GM19193 (cell line): ENCODE measurements around the gene PTPRD.

ENCODE experiments used
- POLR2A ChIP-seq: IDR thresholded peaks from 4 replicates; pipeline ENCODE4 v1.6.1; 2011; ENCODE audit not compliant: insufficient read depth, insufficient read length; ENCODE audit errors: extremely low read depth

The PTPRD gene

DNA sequence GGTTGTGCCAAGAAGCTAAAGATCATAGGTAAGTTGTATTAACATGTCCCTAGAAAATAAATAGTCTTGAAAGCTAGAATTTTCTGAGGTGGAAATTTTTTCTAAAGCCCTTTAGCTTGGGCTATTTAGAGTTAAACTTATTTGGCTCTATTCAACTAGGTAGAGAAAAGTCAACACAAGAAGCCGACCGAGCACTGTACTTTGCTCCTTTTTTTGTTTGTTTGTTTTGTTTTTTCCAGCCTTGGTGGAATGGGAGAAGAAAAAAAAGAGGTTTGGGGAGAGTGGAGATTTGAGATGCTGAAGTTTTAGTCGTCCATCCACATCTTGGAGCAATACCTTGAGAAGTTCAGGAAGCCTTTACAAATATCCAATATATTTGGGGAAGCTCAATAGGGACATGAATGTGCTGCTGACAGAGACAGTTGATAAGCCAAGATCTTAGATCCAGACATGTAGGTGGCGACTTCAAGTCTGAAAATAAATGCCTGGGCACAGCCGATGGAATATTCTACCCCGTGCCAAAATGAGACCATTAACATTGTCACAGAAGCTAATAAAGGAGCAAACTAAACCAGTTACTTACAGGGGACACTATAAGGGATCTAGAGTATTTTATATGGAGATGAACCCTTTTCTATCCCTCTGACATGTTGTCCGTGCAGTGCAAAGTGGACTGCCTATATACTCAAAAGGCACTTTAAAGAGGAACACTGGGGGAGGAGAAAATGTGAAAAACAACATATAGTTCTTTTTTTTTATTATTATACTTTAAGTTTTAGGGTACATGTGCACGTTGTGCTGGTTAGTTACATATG is 466.1 kb downstream of the PTPRD start:
- no peak for TF ChIP-seq POLR2A

- no peak for TF ChIP-seq POLR2A
Observed at GRCh38 chr9:10144355-10144754, 468.4 kb downstream of the PTPRD start.

- TF ChIP-seq POLR2A = no peak
Observed at GRCh38 chr9:10135553-10135952, 477.2 kb downstream of the PTPRD start.

DNA sequence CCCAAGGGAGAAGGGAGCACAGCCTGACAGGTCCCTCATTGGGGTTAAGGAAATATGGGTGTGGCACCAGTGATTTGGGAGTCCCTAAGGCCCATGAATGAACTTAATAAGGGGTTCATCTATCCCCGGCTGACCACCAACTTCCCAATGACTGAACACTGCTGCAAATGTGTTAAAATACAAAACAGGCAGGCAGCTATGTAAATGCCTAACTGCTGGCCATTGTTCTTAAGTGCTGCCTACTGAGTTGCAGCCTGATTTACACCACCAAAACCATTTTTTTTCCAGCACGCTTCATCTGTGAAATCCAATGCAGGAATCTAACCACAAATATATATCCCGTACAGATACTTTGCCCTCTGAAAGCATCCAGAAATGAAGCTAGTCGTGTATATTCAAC is 478.5 kb downstream of the PTPRD start:
- no peak for TF ChIP-seq POLR2A

DNA sequence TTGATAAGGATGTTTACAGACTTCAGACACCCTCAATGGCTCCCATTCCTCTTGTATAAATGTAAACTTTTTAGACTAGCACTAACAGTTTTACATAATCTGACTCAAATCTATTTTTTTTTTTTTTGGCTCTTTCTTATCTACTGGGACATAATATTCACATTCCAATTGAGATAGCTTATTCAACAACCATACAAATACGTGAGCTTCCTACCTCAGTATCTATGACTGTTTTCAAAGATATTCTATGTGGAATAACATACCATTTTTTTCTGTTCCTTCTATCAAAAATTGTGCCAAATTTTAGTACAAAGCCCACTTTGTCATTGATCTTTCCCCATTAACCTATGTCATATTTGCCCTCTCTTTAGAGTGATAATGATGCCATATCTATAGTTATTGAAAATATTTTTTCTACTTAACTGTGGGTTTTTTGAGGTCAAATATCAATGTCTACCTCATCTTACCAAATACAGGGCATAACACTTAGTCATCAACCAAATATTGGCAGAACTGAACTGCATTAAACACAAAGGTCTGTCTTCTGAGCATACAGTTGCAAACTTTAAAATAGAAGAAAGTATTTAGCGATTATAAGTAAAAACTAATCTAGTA is 482.6 kb downstream of the PTPRD start:
- TF ChIP-seq POLR2A = no peak

DNA sequence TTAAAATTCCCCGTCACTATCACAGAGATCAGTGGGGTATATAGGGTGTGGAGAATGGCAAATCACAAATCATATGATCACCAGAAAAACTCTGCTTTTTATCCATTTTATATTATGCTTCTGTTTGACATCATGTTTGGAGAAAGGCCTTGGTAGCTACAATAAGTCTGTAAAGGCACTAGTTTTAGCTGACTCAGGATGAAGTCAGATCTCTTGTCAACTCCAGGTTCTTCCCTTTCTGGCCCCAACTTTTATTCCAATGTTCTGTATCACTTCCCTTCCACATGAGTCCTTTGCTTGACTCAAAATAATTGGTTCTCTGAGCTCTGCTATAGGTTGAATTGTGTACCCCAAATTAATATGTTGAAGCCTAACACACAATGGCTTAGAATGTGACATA is 484.9 kb downstream of the PTPRD start:
- no peak for TF ChIP-seq POLR2A

DNA sequence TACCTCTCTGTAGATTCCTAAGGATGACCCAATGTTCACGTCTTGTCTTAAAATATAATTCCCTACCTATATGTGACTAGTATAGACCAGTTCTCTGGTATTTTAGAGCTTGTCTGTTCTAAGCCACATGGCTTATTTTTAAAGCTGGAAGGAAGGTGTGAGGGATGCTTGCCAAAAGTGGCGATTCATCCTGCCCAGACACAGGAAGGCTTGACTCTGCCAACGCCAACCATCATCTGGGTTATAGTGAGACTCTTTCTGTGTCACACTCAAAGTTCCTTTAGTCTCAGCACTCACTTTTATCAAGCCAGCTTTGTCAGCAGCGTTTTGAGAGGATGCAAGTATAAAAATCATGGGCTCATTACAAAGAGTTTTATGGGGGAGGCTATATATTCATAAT is 500.0 kb downstream of the PTPRD start:
- TF ChIP-seq POLR2A = no peak

- TF ChIP-seq POLR2A = no peak
Observed at GRCh38 chr9:10112070-10112469, 500.7 kb downstream of the PTPRD start.

DNA sequence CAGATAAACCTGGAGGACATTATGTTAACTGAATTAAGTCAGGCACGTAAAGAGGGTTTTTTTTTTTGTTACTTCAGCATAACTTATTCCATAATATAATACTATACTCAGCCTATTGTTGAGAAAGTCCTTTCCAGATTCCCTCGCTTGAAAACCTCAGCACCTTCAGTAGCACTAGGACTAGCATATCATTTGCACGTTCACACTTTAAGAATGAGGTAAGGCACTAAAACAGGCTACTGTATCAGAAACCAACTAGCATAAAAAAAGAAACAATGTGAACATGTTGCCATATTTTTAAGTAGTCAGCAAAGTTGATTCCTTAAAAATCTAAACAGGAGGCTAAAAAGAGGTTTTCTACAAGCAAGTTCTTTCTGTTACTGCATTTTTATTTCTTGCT is 504.0 kb downstream of the PTPRD start:
- no peak for TF ChIP-seq POLR2A

DNA sequence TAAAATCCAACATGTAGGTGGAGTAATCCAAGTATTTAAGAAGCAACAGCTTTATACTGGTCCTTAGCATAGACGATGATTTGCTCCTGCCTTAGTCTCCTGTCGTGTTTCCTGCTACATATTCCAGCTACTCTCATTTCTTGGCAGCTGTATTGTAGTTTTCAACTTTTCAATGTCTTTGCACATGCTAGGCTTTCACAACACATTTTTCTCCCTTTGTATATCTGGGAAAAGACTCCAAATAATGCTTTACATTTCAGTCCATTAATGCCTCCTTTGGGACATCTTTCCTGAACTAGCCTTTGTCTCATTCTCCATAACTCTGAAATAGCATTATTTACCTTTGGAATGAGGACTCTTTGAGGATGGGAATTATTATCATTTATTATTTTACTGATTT is 508.0 kb downstream of the PTPRD start:
- no peak for TF ChIP-seq POLR2A

DNA sequence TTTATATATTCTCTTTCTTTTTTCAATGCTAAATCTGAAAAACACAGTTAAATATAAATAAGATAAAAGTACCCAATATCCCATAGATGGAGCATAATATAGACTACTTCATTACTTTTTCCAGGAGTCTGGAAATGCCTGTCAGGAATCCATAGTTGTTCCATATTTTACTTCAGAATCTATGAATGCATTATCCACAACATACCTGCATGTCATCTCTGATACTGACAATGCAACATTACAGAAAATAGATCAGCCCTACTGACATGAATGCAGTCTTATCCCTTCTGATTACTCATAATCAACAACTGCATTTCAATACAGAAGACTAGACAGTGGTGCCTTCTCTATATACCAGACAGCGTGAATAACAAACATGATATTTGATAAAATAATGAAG is 517.6 kb downstream of the PTPRD start:
- TF ChIP-seq POLR2A = no peak

DNA sequence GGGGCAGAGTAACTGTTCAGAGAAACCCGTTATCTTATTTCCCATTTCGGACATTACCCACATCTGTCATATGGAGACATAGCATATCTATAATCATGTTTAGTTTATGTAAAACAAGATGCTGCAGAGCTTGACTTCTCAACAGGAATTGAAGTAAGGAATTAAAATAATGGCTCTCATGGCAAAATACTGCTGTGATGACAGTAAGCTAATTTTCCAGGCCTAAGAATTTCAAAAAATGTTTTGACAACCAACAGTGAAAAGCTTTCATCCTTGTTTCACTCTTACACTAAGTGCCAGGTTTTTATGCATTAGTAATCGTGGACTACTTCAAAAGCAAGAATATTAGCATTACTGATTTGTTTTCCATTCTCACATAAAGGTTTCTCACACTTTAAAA is 518.2 kb downstream of the PTPRD start:
- no peak for TF ChIP-seq POLR2A

DNA sequence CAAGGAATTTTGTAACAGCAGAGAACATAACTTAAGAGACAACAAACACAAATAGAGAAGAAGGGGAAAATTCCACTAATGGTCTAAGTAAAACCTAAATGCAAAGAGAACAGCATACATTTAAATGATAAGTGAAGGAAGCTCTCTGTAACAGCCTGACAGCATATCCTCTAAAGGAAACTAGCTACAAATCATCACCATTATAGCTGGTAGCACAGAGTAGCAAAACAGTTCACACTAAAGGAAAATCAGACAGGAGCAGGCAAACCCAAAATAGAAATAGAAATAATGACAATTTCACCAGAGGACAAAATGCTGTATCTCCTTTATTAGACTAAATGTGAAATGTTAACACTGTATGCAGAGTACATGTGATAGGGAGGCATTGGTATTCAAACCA is 532.8 kb downstream of the PTPRD start:
- TF ChIP-seq POLR2A = no peak

DNA sequence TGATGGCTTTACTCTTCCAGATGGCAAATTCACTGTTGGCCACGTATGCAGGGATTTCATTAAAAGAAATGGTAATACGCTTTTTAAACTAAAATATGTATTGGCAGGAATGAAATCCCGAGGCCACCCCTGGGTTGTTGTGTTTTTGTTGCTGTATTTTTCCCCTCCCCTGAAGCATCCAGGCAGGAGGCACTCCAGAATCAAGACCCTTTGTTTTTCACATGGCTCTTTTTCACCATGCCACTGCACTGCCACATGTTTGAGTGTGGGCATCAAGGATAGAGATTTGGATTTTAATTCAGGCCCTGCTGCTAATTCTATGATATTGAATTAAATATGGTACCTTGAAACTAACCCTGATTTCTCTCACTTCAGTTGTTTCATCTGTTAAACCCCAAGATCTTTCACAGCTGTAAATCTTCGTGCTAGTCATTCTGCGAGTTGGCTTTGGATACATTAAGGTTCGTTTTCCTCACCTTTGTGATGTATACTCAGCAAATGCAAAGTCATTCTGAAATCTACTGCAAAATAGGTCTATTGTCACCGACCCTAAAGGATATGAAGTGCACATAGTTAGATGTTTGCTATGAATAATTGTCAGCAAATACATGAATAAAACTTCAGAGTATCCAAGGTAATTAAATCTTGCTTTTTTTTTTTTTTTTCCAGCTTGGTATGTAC is 533.4 kb downstream of the PTPRD start:
- no peak for TF ChIP-seq POLR2A

DNA sequence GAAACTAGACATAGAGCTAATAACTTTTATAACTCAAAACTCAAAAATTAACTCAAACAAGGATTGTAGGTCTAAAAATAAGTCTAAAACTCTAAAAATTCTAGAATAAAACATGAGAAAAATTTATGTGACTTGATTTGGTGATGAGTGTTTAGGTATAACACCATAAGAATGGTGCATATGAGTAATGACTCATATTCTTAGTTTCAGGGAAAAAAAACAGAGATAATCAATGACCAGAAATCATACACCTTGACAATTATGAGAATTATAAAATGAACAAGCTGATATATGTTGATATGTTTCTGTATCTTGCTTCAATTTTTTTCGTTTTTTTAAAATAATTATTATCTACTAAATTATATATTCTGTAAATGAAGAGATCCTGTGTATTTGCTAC is 541.2 kb downstream of the PTPRD start:
- TF ChIP-seq POLR2A = no peak

GRCh38 chr9:10062629-10063395 is 550.0 kb downstream of the PTPRD start:
- TF ChIP-seq POLR2A = no peak

DNA sequence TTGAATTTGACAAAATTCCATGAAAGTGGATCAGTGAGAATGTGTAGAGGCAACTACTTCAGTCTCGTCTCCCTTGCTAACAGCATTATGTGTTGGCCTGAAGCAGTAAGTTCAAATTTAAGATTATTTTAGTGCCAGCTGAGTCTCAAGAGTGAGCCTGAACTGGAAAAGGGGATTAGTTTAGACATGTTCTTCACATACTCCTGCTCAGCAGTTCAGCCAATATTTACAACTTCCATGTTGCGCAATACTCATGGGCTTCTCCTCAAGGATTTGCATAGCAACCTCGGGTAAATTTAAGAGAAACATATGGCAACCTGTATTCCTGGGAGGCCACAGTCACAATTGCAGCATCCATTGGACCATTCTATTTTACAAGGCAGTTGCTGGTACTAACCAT is 553.8 kb downstream of the PTPRD start:
- TF ChIP-seq POLR2A = no peak
